SH-SY5Y (cell line): ENCODE measurements around the gene SYNDIG1.

Experiments used
- GATA2 ChIP-seq: IDR thresholded peaks from 2 replicates; pipeline ENCODE4 v1.6.1; 2011; ENCODE audit warnings: mild to moderate bottlenecking, low read depth, low read length
- GATA3 ChIP-seq: IDR thresholded peaks from 2 replicates; pipeline ENCODE4 v1.6.1; 2011; ENCODE audit warnings: low read depth, mild to moderate bottlenecking, low read length, moderate library complexity

GRCh38 chr20:24632581-24632980, 163.2 kb downstream of the SYNDIG1 start:
- TF ChIP-seq GATA2 (no peak), GATA3 (no peak)
